Forelimb muscle (tissue), 1 donor: ENCODE results near the gene PLCL2. TPM values are rescaled to one million over a fixed set of nuclear protein-coding genes. Genes with fewer than 3 reads are reported as not detected.

ENCODE experiments used
- DNase-seq: peaks from one replicate; pipeline ENCODE4 v3.0.0-alpha.2; 2013; ENCODE audit warnings: low read depth
- polyA plus RNA-seq: library from polyadenylated mRNA; unstranded; fragments of 120-200 nt; gene quantifications from one replicate; pipeline ENCODE4 v1.2.1, GENCODE V29; 2013; ENCODE audit not compliant: insufficient read length

Gene PLCL2
- polyA plus RNA-seq, 1 donor = 13.7 TPM

- no peak for DNase-seq
These were observed 125.1 kb downstream of the PLCL2 start for GRCh38 chr3:17009826-17010225.

GRCh38 chr3:17011728-17012338 lies 127.1 kb downstream of the PLCL2 start:
- no peak for DNase-seq

GRCh38 chr3:17013050-17013449 lies 128.3 kb downstream of the PLCL2 start:
- no peak for DNase-seq

GRCh38 chr3:17013571-17013970 lies 128.8 kb downstream of the PLCL2 start:
- no peak for DNase-seq

- no peak for DNase-seq
These were observed 129.5 kb downstream of the PLCL2 start for GRCh38 chr3:17014284-17014683.

GRCh38 chr3:17014709-17015108 lies 130.0 kb downstream of the PLCL2 start:
- DNase-seq = no peak

GRCh38 chr3:17021614-17022013 lies 136.9 kb downstream of the PLCL2 start:
- no peak for DNase-seq

- no peak for DNase-seq
These were observed 138.4 kb downstream of the PLCL2 start for GRCh38 chr3:17023006-17023664.

GRCh38 chr3:17025594-17026139 lies 140.9 kb downstream of the PLCL2 start:
- DNase-seq = no peak

- no peak for DNase-seq
These were observed 142.6 kb downstream of the PLCL2 start for GRCh38 chr3:17027318-17027717.

- DNase-seq = no peak
These were observed 143.6 kb downstream of the PLCL2 start for GRCh38 chr3:17028363-17028762.

GRCh38 chr3:17030438-17030837 lies 145.7 kb downstream of the PLCL2 start:
- DNase-seq = no peak

- DNase-seq = no peak
These were observed 146.3 kb downstream of the PLCL2 start for GRCh38 chr3:17030956-17031652.

- no peak for DNase-seq
These were observed 147.8 kb downstream of the PLCL2 start for GRCh38 chr3:17032407-17033034.

GRCh38 chr3:17033516-17034168 lies 148.9 kb downstream of the PLCL2 start:
- DNase-seq = no peak

GRCh38 chr3:17035033-17035432 lies 150.3 kb downstream of the PLCL2 start:
- no peak for DNase-seq

GRCh38 chr3:17035966-17036365 lies 151.2 kb downstream of the PLCL2 start:
- no peak for DNase-seq

GRCh38 chr3:17038141-17038540 lies 153.4 kb downstream of the PLCL2 start:
- no peak for DNase-seq

GRCh38 chr3:17038900-17039553 lies 154.3 kb downstream of the PLCL2 start:
- DNase-seq = no peak

- no peak for DNase-seq
These were observed 154.8 kb downstream of the PLCL2 start for GRCh38 chr3:17039594-17039993.

- DNase-seq = no peak
These were observed 155.7 kb downstream of the PLCL2 start for GRCh38 chr3:17040322-17040989.
